CD4-positive, alpha-beta T cell treated with Interleukin-15 for 4 hours (primary cell): ENCODE data around the gene PROX1.

Experiments used
- DNase-seq: peaks from one replicate; pipeline ENCODE4 v3.0.0-alpha.2; 2020; ENCODE audit warnings: low spot score

PROX1 gene

GRCh38 chr1:213987927-213988506 lies at the start of gene PROX1:
PROX1 (plus strand) TSS chr1:213987973; CDS start chr1:213996536, 8,563 bp downstream.
- DNase-seq, result no peak

GRCh38 chr1:213938776-213939175 lies 49.0 kb upstream of the PROX1 start:
- no peak for DNase-seq

- no peak for DNase-seq
These were observed 47.9 kb upstream of the PROX1 start for GRCh38 chr1:213939888-213940287.

- DNase-seq, result no peak
These were observed 46.8 kb upstream of the PROX1 start for GRCh38 chr1:213940947-213941346.

GRCh38 chr1:213942061-213942460 lies 45.7 kb upstream of the PROX1 start:
- DNase-seq, result no peak

- no peak for DNase-seq
These were observed 40.5 kb upstream of the PROX1 start for GRCh38 chr1:213947200-213947801.

- DNase-seq, result no peak
These were observed 35.9 kb upstream of the PROX1 start for GRCh38 chr1:213951876-213952275.

- no peak for DNase-seq
These were observed 34.0 kb upstream of the PROX1 start for GRCh38 chr1:213953806-213954205.

GRCh38 chr1:213956295-213956770 lies 31.4 kb upstream of the PROX1 start:
- no peak for DNase-seq

GRCh38 chr1:213958346-213958745 lies 29.4 kb upstream of the PROX1 start:
- DNase-seq, result no peak

- DNase-seq, result no peak
These were observed 26.8 kb upstream of the PROX1 start for GRCh38 chr1:213960963-213961362.

- no peak for DNase-seq
These were observed 25.3 kb upstream of the PROX1 start for GRCh38 chr1:213962508-213962907.

GRCh38 chr1:213966122-213966521 lies 21.7 kb upstream of the PROX1 start:
- DNase-seq, result no peak

- DNase-seq, result no peak
These were observed 19.5 kb upstream of the PROX1 start for GRCh38 chr1:213968146-213968825.

- DNase-seq, result no peak
These were observed 17.7 kb upstream of the PROX1 start for GRCh38 chr1:213969958-213970555.

GRCh38 chr1:213972141-213972540 lies 15.6 kb upstream of the PROX1 start:
- no peak for DNase-seq

- DNase-seq, result no peak
These were observed 14.6 kb upstream of the PROX1 start for GRCh38 chr1:213973129-213973528.

- no peak for DNase-seq
These were observed 10.9 kb upstream of the PROX1 start for GRCh38 chr1:213976665-213977485.

GRCh38 chr1:213977486-213977842 lies 10.3 kb upstream of the PROX1 start:
- DNase-seq, result no peak

GRCh38 chr1:213977909-213978308 lies 9.9 kb upstream of the PROX1 start:
- DNase-seq, result no peak

- DNase-seq, result no peak
These were observed 7.8 kb upstream of the PROX1 start for GRCh38 chr1:213979751-213980586.
